HL-60 (cell line): Measurements from ENCODE around the gene GTF2A1L.

Experiments
- DNase-seq, 2 experiments: peaks; one replicate each; pipeline ENCODE4 v3.0.0-alpha.2; 2010 to 2020; ENCODE audit warnings: low read depth in 1 of 2, low spot score in 1 of 2
- H3K27ac ChIP-seq: fragments of 250-450 bp; sonication (Bioruptor Pico); replicated peaks from 2 replicates; pipeline ENCODE4 v1.5.1; 2020; ENCODE audit warnings: mild to moderate bottlenecking, moderate library complexity
- H3K27me3 ChIP-seq: fragments of 250-450 bp; sonication (Bioruptor Pico); 2 replicates; pipeline ENCODE4 v1.5.1; 2021; ENCODE audit warnings: mild to moderate bottlenecking, moderate library complexity; ENCODE audit not compliant: insufficient read depth, poor library complexity, severe bottlenecking
- H3K4me3 ChIP-seq: replicated peaks from 2 replicates; pipeline ENCODE4 v1.5.1; 2011; ENCODE audit warnings: mild to moderate bottlenecking, control low read depth, low read length; ENCODE audit not compliant: insufficient read depth
- CTCF ChIP-seq: IDR thresholded peaks from one replicate; pipeline ENCODE4 v1.5.1; 2011; ENCODE audit warnings: low read length, control low read depth, inconsistent platforms; ENCODE audit not compliant: insufficient read depth
- GABPA ChIP-seq: IDR thresholded peaks from 2 replicates; pipeline ENCODE4 v1.6.1; 2012; ENCODE audit warnings: low read depth
- POLR2AphosphoS5 ChIP-seq: IDR thresholded peaks from 2 replicates; pipeline ENCODE4 v1.6.1; 2012; ENCODE audit warnings: low read depth
- SPI1 ChIP-seq: IDR thresholded peaks from 2 replicates; pipeline ENCODE4 v1.6.1; 2012; ENCODE audit warnings: low read depth, mild to moderate bottlenecking, borderline replicate concordance
- TF ChIP-seq, protein P1 (sequence below): IDR thresholded peaks from 2 replicates; pipeline ENCODE4 v1.6.1; 2012; ENCODE audit warnings: low read depth; ENCODE audit not compliant: insufficient replicate concordance

GTF2A1L gene

GRCh38 chr2:48719480-48720177 lies 102.0 kb downstream of the GTF2A1L start:
- Histone ChIP-seq H3K4me3 (no peak overlapping the region), H3K27me3 (peaks cover 3% of the 10 kb centered on the region), H3K27ac (no peak overlapping the region)
- no peak for DNase-seq
- no peak for TF ChIP-seq GABPA
- TF ChIP-seq CTCF = no peak
- no peak for TF ChIP-seq SPI1
- TF ChIP-seq, protein P1, sequence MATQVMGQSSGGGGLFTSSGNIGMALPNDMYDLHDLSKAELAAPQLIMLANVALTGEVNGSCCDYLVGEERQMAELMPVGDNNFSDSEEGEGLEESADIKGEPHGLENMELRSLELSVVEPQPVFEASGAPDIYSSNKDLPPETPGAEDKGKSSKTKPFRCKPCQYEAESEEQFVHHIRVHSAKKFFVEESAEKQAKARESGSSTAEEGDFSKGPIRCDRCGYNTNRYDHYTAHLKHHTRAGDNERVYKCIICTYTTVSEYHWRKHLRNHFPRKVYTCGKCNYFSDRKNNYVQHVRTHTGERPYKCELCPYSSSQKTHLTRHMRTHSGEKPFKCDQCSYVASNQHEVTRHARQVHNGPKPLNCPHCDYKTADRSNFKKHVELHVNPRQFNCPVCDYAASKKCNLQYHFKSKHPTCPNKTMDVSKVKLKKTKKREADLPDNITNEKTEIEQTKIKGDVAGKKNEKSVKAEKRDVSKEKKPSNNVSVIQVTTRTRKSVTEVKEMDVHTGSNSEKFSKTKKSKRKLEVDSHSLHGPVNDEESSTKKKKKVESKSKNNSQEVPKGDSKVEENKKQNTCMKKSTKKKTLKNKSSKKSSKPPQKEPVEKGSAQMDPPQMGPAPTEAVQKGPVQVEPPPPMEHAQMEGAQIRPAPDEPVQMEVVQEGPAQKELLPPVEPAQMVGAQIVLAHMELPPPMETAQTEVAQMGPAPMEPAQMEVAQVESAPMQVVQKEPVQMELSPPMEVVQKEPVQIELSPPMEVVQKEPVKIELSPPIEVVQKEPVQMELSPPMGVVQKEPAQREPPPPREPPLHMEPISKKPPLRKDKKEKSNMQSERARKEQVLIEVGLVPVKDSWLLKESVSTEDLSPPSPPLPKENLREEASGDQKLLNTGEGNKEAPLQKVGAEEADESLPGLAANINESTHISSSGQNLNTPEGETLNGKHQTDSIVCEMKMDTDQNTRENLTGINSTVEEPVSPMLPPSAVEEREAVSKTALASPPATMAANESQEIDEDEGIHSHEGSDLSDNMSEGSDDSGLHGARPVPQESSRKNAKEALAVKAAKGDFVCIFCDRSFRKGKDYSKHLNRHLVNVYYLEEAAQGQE = no peak
- TF ChIP-seq POLR2AphosphoS5 = no peak

- TF ChIP-seq CTCF (no peak), POLR2AphosphoS5 (no peak), GABPA (no peak), SPI1 (no peak)
- TF ChIP-seq, protein P1 = no peak
- DNase-seq = no peak
Observed at GRCh38 chr2:48721158-48721557, 103.5 kb downstream of the GTF2A1L start.

GRCh38 chr2:48722391-48722790 lies 104.7 kb downstream of the GTF2A1L start:
- Histone ChIP-seq H3K4me3 (no peak overlapping the region), H3K27me3 (peaks cover 3% of the 10 kb centered on the region), H3K27ac (no peak overlapping the region)
- TF ChIP-seq SPI1 = no peak
- TF ChIP-seq, protein P1 = no peak
- TF ChIP-seq CTCF = no peak
- no peak for TF ChIP-seq POLR2AphosphoS5
- TF ChIP-seq GABPA = no peak
- no peak for DNase-seq

More at GRCh38 chr2:48721158-48721557, 103.5 kb downstream of the GTF2A1L start:
- Histone ChIP-seq H3K27ac (no peak overlapping the region), H3K27me3 (peaks cover 3% of the 10 kb centered on the region), H3K4me3 (no peak overlapping the region)
